GM18507 (cell line): Measurements from ENCODE around the gene EGFR.
"Not testable (repeated sequence)": the region's sequence is repeated elsewhere in the genome, so short reads cannot be mapped to it uniquely, and the experiment has no call there.

Source experiments
- DNase-seq: peaks from one replicate; pipeline ENCODE4 v3.0.0; 2011; ENCODE audit warnings: low read depth; ENCODE audit not compliant: insufficient read length; ENCODE audit errors: extremely low spot score
- FAIRE-seq: peaks from 2 replicates; lab custom pipeline; 2011; peaks lifted over from hg19 to GRCh38; lab: Jason Lieb, UNC

Gene EGFR

GRCh38 chr7:55152516-55152915 lies 133.7 kb downstream of the EGFR start:
- DNase-seq (no peak), FAIRE-seq (no peak)

DNA sequence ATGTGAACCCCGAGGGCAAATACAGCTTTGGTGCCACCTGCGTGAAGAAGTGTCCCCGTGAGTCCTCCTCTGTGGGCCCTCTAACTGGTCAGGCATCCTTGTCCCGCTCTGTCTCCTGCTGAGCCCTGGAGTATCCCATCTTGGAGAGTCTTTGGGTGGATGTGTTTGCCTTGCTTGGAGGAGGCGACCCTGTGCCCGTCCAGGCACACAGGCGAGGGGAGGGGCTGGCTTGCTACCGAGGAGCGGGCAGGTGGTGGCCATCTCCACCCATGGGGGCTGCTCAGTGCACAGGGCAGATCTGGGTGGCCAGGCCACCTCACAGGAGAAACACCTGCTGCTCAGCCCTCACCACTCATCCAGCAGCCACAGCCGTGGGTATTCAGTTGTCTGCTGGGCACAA lies 135.3 kb downstream of the EGFR start:
- no peak for DNase-seq

DNA sequence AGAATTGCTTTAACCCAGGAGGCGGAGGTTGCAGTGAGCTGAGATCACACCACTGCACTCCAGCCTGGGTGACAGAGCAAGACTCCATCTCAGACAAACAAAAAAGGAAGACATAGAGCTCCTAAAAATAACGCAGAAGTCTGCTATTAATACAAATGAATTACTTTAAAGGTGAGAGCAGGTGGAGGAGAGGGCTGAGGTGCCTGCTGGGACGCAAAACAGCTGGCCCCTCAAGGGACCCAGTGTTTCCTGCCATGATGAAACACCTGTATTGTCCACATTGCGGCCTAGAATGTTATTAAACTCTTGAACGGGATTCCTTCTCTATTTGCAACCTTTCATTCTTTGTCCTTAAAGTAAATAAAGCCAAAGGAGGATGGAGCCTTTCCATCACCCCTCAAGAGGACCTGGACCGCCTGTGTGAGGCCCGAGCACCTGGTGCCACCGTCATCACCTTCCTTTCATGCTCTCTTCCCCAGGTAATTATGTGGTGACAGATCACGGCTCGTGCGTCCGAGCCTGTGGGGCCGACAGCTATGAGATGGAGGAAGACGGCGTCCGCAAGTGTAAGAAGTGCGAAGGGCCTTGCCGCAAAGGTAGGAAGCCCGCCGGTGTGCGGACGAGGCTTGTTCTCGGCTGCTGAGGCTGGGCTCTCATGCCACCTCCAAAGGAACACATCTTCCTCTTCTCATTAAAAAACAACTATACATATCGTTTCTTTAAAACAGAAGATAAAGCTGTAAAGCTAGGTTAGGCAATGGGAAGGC lies 136.7 kb downstream of the EGFR start:
- DNase-seq = no peak
- no peak for FAIRE-seq

More for the DNA sequence above, 135.3 kb downstream of the EGFR start:
- FAIRE-seq = no peak

DNA sequence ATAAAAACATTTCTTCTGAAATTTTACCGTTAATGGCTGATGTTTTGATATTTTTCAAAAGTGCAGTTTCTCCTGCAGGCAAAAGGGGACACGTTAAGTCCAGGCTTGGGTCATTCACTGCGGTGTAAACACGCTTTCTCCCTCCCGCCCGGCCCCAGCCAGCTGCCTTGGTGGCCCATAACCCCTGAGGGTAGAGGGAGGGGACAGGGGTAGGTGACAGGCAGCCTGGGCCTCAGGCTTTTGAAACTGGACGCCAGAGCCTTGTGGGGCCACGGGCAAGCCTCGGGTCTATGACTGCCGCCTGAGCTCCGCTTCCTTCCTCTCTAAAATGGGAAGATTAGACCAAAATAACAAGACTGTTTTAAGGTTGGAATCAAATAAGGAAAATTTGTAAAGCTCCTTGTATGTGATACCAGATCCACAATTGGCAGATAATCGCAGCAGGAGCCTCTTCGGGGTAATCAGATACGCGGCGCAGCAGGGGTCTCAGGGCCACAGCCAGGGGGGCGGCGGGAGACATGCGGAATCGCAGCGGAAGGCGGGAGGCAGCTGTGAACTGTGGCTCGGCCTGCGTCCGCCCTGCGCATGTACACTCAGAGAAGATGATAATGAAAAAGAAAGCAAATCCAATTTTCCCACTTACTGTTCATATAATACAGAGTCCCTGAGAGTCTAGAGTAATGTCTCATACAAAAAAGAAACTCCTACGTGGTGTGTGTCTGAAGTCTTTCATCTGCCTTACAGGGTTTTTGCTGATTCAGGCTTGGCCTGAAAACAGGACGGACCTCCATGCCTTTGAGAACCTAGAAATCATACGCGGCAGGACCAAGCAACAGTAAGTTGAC lies 138.3 kb downstream of the EGFR start:
- no peak for FAIRE-seq
- DNase-seq = no peak

- no peak for DNase-seq
- no peak for FAIRE-seq
Observed at GRCh38 chr7:55157764-55158105, 138.9 kb downstream of the EGFR start.

GRCh38 chr7:55158541-55159382 lies 139.9 kb downstream of the EGFR start:
- FAIRE-seq = no peak
- DNase-seq = no peak

DNA sequence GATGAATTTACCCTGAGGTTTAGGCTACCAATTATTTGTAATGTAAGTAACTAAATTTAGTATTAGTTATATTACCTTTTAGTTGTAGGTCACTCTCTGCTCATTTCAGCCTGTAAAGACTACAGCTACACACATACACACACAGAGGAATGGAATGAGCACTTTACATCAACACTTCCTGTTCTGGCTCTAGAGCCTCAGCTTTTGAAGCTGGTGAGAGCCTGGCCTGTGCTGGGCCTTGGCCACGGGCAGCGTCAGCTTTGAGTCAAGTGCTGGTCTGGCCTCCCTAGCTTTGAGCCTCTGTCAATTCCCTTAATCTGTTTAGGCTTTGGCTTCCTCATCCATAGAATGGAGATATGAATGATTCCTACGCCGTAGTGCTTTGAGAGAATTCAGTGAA lies 141.7 kb downstream of the EGFR start:
- DNase-seq (no peak), FAIRE-seq (no peak)

DNA sequence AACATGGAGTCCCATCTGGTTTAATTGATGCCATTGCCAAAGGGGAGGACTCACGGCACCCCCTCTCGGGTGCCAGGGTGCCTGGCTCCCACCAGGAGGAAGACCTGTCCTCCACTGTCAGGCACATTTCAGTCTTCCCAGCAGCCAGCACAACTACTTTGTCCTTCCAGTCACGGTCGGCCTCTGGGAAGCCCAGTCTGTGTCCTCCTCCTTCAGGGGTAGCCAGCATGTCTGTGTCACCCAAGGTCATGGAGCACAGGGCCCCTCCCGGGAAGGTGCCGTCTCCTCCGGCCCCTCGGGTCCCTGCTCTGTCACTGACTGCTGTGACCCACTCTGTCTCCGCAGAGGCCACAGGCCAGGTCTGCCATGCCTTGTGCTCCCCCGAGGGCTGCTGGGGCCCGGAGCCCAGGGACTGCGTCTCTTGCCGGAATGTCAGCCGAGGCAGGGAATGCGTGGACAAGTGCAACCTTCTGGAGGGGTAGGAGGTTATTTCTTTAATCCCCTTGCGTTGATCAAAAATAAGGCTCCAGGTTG lies 142.4 kb downstream of the EGFR start:
- FAIRE-seq = no peak
- no peak for DNase-seq

- FAIRE-seq (no peak), DNase-seq (no peak)
Observed at GRCh38 chr7:55162476-55162875, 143.7 kb downstream of the EGFR start.

GRCh38 chr7:55163733-55164132 lies 144.9 kb downstream of the EGFR start:
- FAIRE-seq (no peak), DNase-seq (no peak)

- DNase-seq = no peak
- FAIRE-seq = no peak
Observed at GRCh38 chr7:55164527-55164926, 145.7 kb downstream of the EGFR start.

DNA sequence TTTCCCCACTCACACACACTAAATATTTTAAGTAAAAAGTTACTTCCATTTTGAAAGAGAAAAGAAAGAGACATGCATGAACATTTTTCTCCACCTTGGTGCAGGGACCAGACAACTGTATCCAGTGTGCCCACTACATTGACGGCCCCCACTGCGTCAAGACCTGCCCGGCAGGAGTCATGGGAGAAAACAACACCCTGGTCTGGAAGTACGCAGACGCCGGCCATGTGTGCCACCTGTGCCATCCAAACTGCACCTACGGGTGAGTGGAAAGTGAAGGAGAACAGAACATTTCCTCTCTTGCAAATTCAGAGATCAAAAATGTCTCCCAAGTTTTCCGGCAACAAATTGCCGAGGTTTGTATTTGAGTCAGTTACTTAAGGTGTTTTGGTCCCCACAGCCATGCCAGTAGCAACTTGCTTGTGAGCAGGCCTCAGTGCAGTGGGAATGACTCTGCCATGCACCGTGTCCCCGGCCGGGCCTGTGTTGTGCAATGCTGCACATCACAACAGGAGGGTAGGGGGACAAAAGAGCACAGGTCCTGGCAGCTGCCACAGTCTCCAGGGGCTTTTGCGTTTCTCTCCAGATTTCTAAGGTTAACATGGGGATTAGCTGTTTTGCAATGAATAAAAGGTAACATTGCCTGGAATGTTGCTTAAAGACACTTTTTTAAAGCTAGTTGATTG lies 146.5 kb downstream of the EGFR start:
- FAIRE-seq = no peak
- DNase-seq = no peak

DNA sequence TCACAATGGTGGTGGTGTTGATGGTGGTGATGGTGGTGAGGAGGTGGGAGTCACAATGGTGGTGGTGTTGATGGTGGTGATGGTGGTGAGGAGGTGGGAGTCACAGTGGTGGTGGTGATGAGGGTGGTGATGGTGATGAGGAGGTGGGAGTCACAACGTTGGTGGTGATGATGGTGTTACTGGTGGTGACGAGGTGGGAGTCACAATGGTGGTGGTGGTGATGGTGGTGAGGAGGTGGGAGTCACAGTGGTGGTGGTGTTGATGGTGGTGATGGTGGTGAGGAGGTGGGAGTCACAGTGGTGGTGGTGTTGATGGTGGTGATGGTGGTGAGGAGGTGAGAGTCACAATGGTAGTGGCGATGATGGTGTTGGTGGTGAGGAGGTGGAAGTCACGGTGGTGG lies 148.5 kb downstream of the EGFR start:
- not testable (repeated sequence) for DNase-seq, FAIRE-seq

GRCh38 chr7:55170335-55171069 lies 151.7 kb downstream of the EGFR start:
- DNase-seq = no peak
- no peak for FAIRE-seq

GRCh38 chr7:55171157-55171556 lies 152.3 kb downstream of the EGFR start:
- FAIRE-seq = no peak
- no peak for DNase-seq

DNA sequence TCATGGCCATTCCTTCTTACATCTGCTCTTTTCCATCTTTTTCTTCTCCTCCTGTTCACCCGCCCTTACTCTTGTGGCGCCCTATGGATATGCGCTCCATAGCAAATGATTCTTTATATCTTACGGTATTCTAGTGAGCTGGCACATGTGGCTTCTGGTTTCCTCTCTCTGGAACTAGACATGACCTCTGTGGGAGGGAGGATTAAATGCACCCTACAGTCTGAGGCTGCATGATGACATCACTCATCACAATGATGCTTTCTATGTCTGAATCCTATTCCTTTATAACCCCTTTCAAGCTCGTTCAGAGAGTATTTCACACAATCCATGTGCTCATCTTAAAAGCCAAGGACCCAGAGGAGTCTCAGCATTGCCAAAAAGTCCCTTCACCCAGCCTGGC lies 153.3 kb downstream of the EGFR start:
- no peak for DNase-seq
- FAIRE-seq = no peak

DNA sequence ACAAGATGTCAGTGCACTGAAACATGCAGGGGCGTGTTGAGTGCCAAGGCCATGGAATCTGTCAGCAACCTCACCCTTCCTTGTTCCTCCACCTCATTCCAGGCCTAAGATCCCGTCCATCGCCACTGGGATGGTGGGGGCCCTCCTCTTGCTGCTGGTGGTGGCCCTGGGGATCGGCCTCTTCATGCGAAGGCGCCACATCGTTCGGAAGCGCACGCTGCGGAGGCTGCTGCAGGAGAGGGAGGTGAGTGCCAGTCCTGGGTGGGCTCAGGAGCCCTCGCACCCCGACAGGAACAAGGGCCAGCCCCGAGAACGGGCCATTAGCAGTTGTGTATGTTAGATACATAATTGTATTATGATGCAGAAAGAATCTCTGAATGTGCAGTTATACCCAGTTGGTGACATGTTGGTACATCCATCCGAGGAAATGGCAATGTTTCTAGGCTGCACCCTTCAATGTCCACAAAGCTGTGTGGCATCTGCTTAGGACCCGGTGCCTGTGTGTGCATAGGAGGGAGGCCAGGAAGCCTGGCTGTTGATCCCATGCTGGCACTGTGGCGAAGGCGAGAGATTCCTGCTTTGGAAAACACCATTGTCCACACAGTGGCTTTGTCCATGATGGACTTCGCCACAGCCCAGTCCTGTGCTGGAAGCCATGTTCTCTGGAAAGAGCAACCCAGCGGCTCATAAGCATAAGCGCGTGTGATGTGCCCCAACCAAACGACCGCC lies 154.2 kb downstream of the EGFR start:
- FAIRE-seq (no peak), DNase-seq (no peak)

DNA sequence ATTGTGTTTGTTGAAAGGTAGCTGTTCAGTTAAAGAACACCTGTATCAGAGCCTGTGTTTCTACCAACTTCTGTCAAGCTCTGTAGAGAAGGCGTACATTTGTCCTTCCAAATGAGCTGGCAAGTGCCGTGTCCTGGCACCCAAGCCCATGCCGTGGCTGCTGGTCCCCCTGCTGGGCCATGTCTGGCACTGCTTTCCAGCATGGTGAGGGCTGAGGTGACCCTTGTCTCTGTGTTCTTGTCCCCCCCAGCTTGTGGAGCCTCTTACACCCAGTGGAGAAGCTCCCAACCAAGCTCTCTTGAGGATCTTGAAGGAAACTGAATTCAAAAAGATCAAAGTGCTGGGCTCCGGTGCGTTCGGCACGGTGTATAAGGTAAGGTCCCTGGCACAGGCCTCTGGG lies 154.9 kb downstream of the EGFR start:
- DNase-seq = no peak
- FAIRE-seq = no peak
